Endothelial cell of umbilical vein (primary cell): ENCODE results near the gene LRRC14B. TPM values are rescaled to one million over a fixed set of nuclear protein-coding genes. Genes with fewer than 3 reads are reported as not detected.

ENCODE experiments used
- BruUV-seq: library from RNA; stranded (reverse); fragments of 400-500 nt; replicated peaks from 2 replicates; lab custom pipeline; 2021; lab: Mats Ljungman, UMichigan
- CTCF ChIA-PET: fragments of 300-600, 350-600 bp; sonication (Branson Sonifier 250); formaldehyde crosslinking; loops from one replicate; lab custom pipeline; 2021; ENCODE audit warnings: antibody characterized with exemption, inconsistent platforms; lab: Charles Lee
- POLR2A ChIA-PET: fragments of 300-600, 350-600 bp; sonication (Branson Sonifier 250); formaldehyde crosslinking; loops from one replicate; lab custom pipeline; 2021; ENCODE audit warnings: antibody characterized with exemption, inconsistent platforms; lab: Charles Lee
- DNase-seq: peaks from one replicate; pipeline ENCODE4 v3.0.0-alpha.2; 2011; ENCODE audit warnings: low read depth, low spot score
- FAIRE-seq: peaks from 2 replicates; lab custom pipeline; 2011; peaks lifted over from hg19 to GRCh38; lab: Jason Lieb, UNC
- H2AFZ ChIP-seq: 2 replicates; pipeline ENCODE4 v1.6.0; 2012; ENCODE audit warnings: low read depth, low read length, control low read depth, inconsistent platforms
- H3K27ac ChIP-seq: 2 replicates; pipeline ENCODE4 v1.5.1; 2011; ENCODE audit warnings: low read depth, mild to moderate bottlenecking, control low read depth, low read length, moderate library complexity; ENCODE audit not compliant: insufficient read depth
- H3K27me3 ChIP-seq, 2 experiments: 2 replicates each; pipeline versions ENCODE4 v1.6.0 to v1.6.1; 2011; ENCODE audit warnings: low read length in 2 of 2, mixed read lengths in 1 of 2; ENCODE audit not compliant: control insufficient read depth in 2 of 2, insufficient read depth in 2 of 2
- H3K36me3 ChIP-seq, 2 experiments: 2 replicates in 1 of 2; 3 replicates in 1 of 2; pipeline ENCODE4 v1.5.1; 2011; ENCODE audit warnings: low read length in 2 of 2, mild to moderate bottlenecking in 1 of 2, moderate library complexity in 1 of 2; ENCODE audit not compliant: control insufficient read depth in 2 of 2, insufficient read depth in 2 of 2; ENCODE audit errors: extremely low read depth in 1 of 2
- H3K4me1 ChIP-seq: 3 replicates; pipeline ENCODE4 v1.5.1; 2011; ENCODE audit warnings: mild to moderate bottlenecking, low read length; ENCODE audit not compliant: control insufficient read depth, insufficient read depth; ENCODE audit errors: extremely low read depth
- H3K4me2 ChIP-seq: 2 replicates; pipeline ENCODE4 v1.6.1; 2011; ENCODE audit warnings: low read length, control low read depth, mixed read lengths; ENCODE audit not compliant: insufficient read depth
- H3K4me3 ChIP-seq, 3 experiments: fragments of 200-600 bp in 1 of 3; sonication (generic), shearing (Covaris generic) in 1 of 3; replicated peaks in 1 of 3; 2 replicates each; pipeline ENCODE4 v1.5.1; 2011 to 2016; ENCODE audit warnings: control low read depth in 3 of 3, low read length in 3 of 3, mild to moderate bottlenecking in 2 of 3, inconsistent platforms in 1 of 3, low read depth in 1 of 3, moderate library complexity in 1 of 3; ENCODE audit not compliant: insufficient read depth in 1 of 3
- H3K79me2 ChIP-seq: 2 replicates; pipeline ENCODE4 v1.6.0; 2012; ENCODE audit warnings: low read length, inconsistent platforms; ENCODE audit not compliant: control insufficient read depth, insufficient read depth
- H3K9ac ChIP-seq: replicated peaks from 2 replicates; pipeline ENCODE3; 2011; ENCODE audit warnings: low read length, control low read depth; ENCODE audit not compliant: insufficient read depth; ENCODE audit errors: extremely low read depth
- H3K9me1 ChIP-seq: replicated peaks from 3 replicates; pipeline ENCODE4 v1.6.0; 2011; ENCODE audit warnings: mild to moderate bottlenecking, low read length; ENCODE audit not compliant: control insufficient read depth, insufficient read depth; ENCODE audit errors: extremely low read depth
- H3K9me3 ChIP-seq: replicated peaks from 2 replicates; pipeline ENCODE4 v1.5.1; 2012; ENCODE audit warnings: low read length, inconsistent platforms; ENCODE audit not compliant: control insufficient read depth, insufficient read depth
- H4K20me1 ChIP-seq: replicated peaks from 2 replicates; pipeline ENCODE3; 2011; ENCODE audit warnings: mild to moderate bottlenecking, low read length; ENCODE audit not compliant: control insufficient read depth, insufficient read depth; ENCODE audit errors: extremely low read depth
- FOS ChIP-seq: IDR thresholded peaks from 2 replicates; pipeline ENCODE4 v1.6.1; 2011; ENCODE audit warnings: mild to moderate bottlenecking, low read length, moderate library complexity, borderline replicate concordance; ENCODE audit not compliant: insufficient read depth
- GATA2 ChIP-seq: IDR thresholded peaks from 2 replicates; pipeline ENCODE4 v1.7.0; 2011; ENCODE audit warnings: low read depth, mild to moderate bottlenecking, moderate library complexity, mixed read lengths, low read length; ENCODE audit not compliant: insufficient read length, insufficient read depth
- MAX ChIP-seq: IDR thresholded peaks from 2 replicates; pipeline ENCODE4 v1.6.1; 2011; ENCODE audit not compliant: insufficient read depth, insufficient read length
- MYC ChIP-seq: IDR thresholded peaks from one replicate; pipeline ENCODE4 v1.6.1; 2011; ENCODE audit warnings: mild to moderate bottlenecking, low read depth, low read length
- POLR2A ChIP-seq: IDR thresholded peaks from 2 replicates; pipeline ENCODE4 v1.6.1; 2012; ENCODE audit warnings: low read depth, mild to moderate bottlenecking, control low read depth, low read length
- POLR2AphosphoS5 ChIP-seq: IDR thresholded peaks from 2 replicates; pipeline ENCODE4 v1.6.1; 2012; ENCODE audit warnings: low read depth, mild to moderate bottlenecking, control low read depth, low read length, moderate library complexity; ENCODE audit not compliant: insufficient read depth
- dilution Hi-C: fragments of 300-500 bp; cut with MboI; formaldehyde crosslinking; loops from one replicate; pipeline ENCODE4 v1.15.0; 2019; ENCODE audit warnings: low sequenced_read_pairs; ENCODE audit not compliant: extremely low pct_ligation_motif_present
- intact Hi-C: fragments of 100-400 bp; cut with micrococcal nuclease; formaldehyde crosslinking; loops from one replicate; pipeline ENCODE4 v1.10.0; 2022
- polyA plus RNA-seq, 4 experiments: library from polyadenylated mRNA; depleted of rRNA in 3 of 4; stranded (reverse) in 3 of 4; unstranded in 1 of 4; fragments of >200 nt; gene quantifications; 2 replicates each; pipeline versions ENCODE4 v1.2.1 to v1.2.3, GENCODE V29; 2011 to 2012; ENCODE audit warnings: missing spikeins in 1 of 4
- total RNA-seq: library from RNA; stranded (reverse); gene quantifications from 2 replicates; pipeline ENCODE4 v1.2.3, GENCODE V29; 2021
- TF ChIP-seq, protein P1 (sequence below), 2 donors: IDR thresholded peaks; 1 replicate in 1 of 2; 2 replicates in 1 of 2; pipeline ENCODE4 v1.5.1; 2011; ENCODE audit warnings: low read length in 2 of 2, mild to moderate bottlenecking in 2 of 2, moderate library complexity in 2 of 2, control low read depth in 1 of 2, inconsistent platforms in 1 of 2, low read depth in 1 of 2; ENCODE audit not compliant: insufficient read depth in 1 of 2; ENCODE audit errors: extremely low read depth in 1 of 2

Gene LRRC14B
- total and polyA plus RNA-seq, 2 donors (not counting 3 experiments of a cell fraction or from before 2014, with no cell fraction given) = not detected

GRCh38 chr5:180286-180918 is 10.9 kb upstream of the LRRC14B start:
- ChIA-PET POLR2A (no interaction called here), CTCF (interaction anchor here (1.4 kb wide), 1 partner anchor 8 kb away, joined by 11 read pairs; no protein-coding TSS in a partner anchor)
- no TSS peak for BruUV-seq
- H3K4me1 ChIP-seq = no peaks in the 10 kb centered on the region
- no peaks in the 10 kb centered on the region for H4K20me1 ChIP-seq
- no peak overlapping the region for H3K4me2 ChIP-seq
- dilution Hi-C loops (no loop called here), intact Hi-C loops (no loop called here)
- no peak overlapping the region for H3K9ac ChIP-seq
- H2AFZ ChIP-seq = no peak overlapping the region
- H3K79me2 ChIP-seq = no peaks in the 10 kb centered on the region
- no peaks in the 10 kb centered on the region for H3K36me3 ChIP-seq
- no peak overlapping the region for H3K4me3 ChIP-seq
- H3K9me1 ChIP-seq = no peaks in the 10 kb centered on the region
- FAIRE-seq = no peak
- no peak overlapping the region for H3K27ac ChIP-seq
- H3K27me3 ChIP-seq = peaks cover 8 to 10% of the 10 kb centered on the region in 2 experiments
- DNase-seq = no peak
- H3K9me3 ChIP-seq = no peaks in the 10 kb centered on the region
- TF ChIP-seq POLR2AphosphoS5 (no peak), GATA2 (no peak), FOS (no peak), POLR2A (no peak), MYC (no peak), MAX (no peak)
- TF ChIP-seq, protein P1, sequence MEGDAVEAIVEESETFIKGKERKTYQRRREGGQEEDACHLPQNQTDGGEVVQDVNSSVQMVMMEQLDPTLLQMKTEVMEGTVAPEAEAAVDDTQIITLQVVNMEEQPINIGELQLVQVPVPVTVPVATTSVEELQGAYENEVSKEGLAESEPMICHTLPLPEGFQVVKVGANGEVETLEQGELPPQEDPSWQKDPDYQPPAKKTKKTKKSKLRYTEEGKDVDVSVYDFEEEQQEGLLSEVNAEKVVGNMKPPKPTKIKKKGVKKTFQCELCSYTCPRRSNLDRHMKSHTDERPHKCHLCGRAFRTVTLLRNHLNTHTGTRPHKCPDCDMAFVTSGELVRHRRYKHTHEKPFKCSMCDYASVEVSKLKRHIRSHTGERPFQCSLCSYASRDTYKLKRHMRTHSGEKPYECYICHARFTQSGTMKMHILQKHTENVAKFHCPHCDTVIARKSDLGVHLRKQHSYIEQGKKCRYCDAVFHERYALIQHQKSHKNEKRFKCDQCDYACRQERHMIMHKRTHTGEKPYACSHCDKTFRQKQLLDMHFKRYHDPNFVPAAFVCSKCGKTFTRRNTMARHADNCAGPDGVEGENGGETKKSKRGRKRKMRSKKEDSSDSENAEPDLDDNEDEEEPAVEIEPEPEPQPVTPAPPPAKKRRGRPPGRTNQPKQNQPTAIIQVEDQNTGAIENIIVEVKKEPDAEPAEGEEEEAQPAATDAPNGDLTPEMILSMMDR (IDR thresholded peaks at IDR 0.05; ENCODE audit: extremely low read depth in 1 of 2, insufficient read depth in 1 of 2, low read depth in 1 of 2, low read length in 2 of 2) = no peak
